Adrenal gland (tissue), 12 donors: ENCODE measurements around the gene DSG2. TPM values are rescaled to one million over a fixed set of nuclear protein-coding genes. Genes with fewer than 3 reads are reported as not detected.

Experiments
- DNase-seq, 7 donors: peaks; one replicate each; pipeline ENCODE4 v3.0.0-alpha.2; 2019 to 2020
- H3K27ac ChIP-seq, 5 donors: fragments of 200-600 bp; sonication (generic) in 4 of 5; 1 replicate in 3 of 5; 2 replicates in 2 of 5; pipeline versions ENCODE4 v1.5.1 to v1.8.0; 2016 to 2020; ENCODE audit warnings: mild to moderate bottlenecking in 1 of 5
- H3K27me3 ChIP-seq: fragments of 200-600 bp; 2 replicates; pipeline ENCODE4 v1.8.0; 2021
- H3K36me3 ChIP-seq, 2 donors: fragments of 200-600 bp; replicated peaks in 1 of 2; 1 replicate in 1 of 2; 2 replicates in 1 of 2; pipeline versions ENCODE4 v1.5.1 to v1.8.0; 2018 to 2022
- H3K4me1 ChIP-seq, 2 donors: fragments of 200-600 bp; replicated peaks in 1 of 2; 1 replicate in 1 of 2; 2 replicates in 1 of 2; pipeline versions ENCODE4 v1.5.1 to v1.8.0; 2018 to 2021
- H3K4me3 ChIP-seq, 4 donors: fragments of 200-600 bp; sonication (generic) in 3 of 4; one replicate each; pipeline ENCODE4 v1.5.1; 2016 to 2018
- H3K9me3 ChIP-seq, 3 donors: fragments of 200-600 bp; sonication (generic) in 1 of 3; replicated peaks in 1 of 3; 1 replicate in 2 of 3; 2 replicates in 1 of 3; pipeline versions ENCODE4 v1.5.1 to v1.8.0; 2016 to 2021
- CTCF ChIP-seq, 6 experiments: fragments of 450-650 bp in 4 of 6; fragments of 200-600 bp in 2 of 6; sonication (generic) in 1 of 6; IDR thresholded peaks; 1 replicate in 5 of 6; 2 replicates in 1 of 6; pipeline versions ENCODE4 v1.5.1 to v1.8.0; 2016 to 2021; ENCODE audit warnings: antibody characterized with exemption in 6 of 6, mild to moderate bottlenecking in 2 of 6, moderate library complexity in 1 of 6
- POLR2A ChIP-seq, 2 donors: fragments of 450-650 bp; IDR thresholded peaks; one replicate each; pipeline ENCODE4 v1.6.1; 2017; ENCODE audit warnings: antibody characterized with exemption in 2 of 2, mild to moderate bottlenecking in 2 of 2, moderate library complexity in 1 of 2
- WGBS, 4 donors: extraction: QIAGEN DNeasy Blood & Tissue Kit in 2 of 4; methylation state at CpG; one replicate each; pipeline versions ENCODE4 v1.1.5 to v1.1.7; 2013 to 2017; 5-methylcytosine and 5-hydroxymethylcytosine counted together
- intact Hi-C, 2 donors: fragments of 100-400 bp; cut with DNase I; formaldehyde crosslinking; loops; one replicate each; pipeline versions ENCODE4 v1.14.1 to v1.15.0; 2022 to 2023
- polyA plus RNA-seq, 3 donors: library from polyadenylated mRNA; stranded (reverse); fragments of 200-250 nt in 2 of 3; fragments of 350-450 nt in 1 of 3; fragmentation: Illumina TruSeq in 1 of 3; extraction: RNeasy Lipid Tissue Mini Kit (QIAGEN cat#74804) in 1 of 3; gene quantifications; one replicate each; pipeline ENCODE4 v1.2.3, GENCODE V29; 2013 to 2014
- total RNA-seq, 9 donors: library from RNA; depleted of rRNA in 4 of 9; stranded (reverse); fragments of >200 nt in 4 of 9; fragments of 120-200 nt in 1 of 9; fragmentation: NEBNext Ultra II Directional in 1 of 9; extraction: Animal tissue kit (Norgen Biotek cat#: 25700) in 1 of 9; gene quantifications; one replicate each; pipeline versions ENCODE4 v1.1.0 to v1.2.4, GENCODE V29; 2013 to 2023
- donor health status: healthy with polysubstance abuse.
- donor health status: Bipolar disorder and iron deficiency.
- donor health status: DM: yes; HTN: yes; CAD: no.
- donor health status: DM: no; HTN: no; CAD: no.
- donor health status: DM: no; HTN: no; CAD: no.
- donor health status: DM: yes; HTN: yes; CAD: no.

Gene DSG2
- total and polyA plus RNA-seq, 12 donors = 0.32 to 6.8 (median 2.1) TPM

GRCh38 chr18:31598021-31598805, 100.2 kb downstream of the DSG2 start:
- Histone ChIP-seq H3K9me3 (no peaks in the 10 kb centered on the region), H3K4me1 (peaks cover 0 to 4% of the 10 kb centered on the region in 2 donors), H3K4me3 (no peak overlapping the region), H3K27ac (no peak overlapping the region), H3K36me3 (no peaks in the 10 kb centered on the region), H3K27me3 (no peaks in the 10 kb centered on the region)
- intact Hi-C loops = no loop called here
- TF ChIP-seq CTCF (IDR thresholded peaks at IDR 0.05) = no peak
- no peak for TF ChIP-seq POLR2A (IDR thresholded peaks at IDR 0.05)
- DNase-seq = no peak
- WGBS, 4 donors = 93 to 96% (median 94%) methylated on average over 13 of the region's 13 CpGs

Other genes with a start within 250 kb of the DSG2 start
- not detected for gene DSG1, start 180.0 kb upstream of the DSG2 start, total RNA-seq
- gene DSG1, start 180.0 kb upstream of the DSG2 start, polyA plus RNA-seq = under 1 TPM in 1 of 3 donors, not detected in 2; 0.03 TPM
- gene DSG4, start 121.4 kb upstream of the DSG2 start, total RNA-seq = not detected
- gene DSG4, start 121.4 kb upstream of the DSG2 start, polyA plus RNA-seq = not detected
- gene DSG3, start 50.4 kb upstream of the DSG2 start, total RNA-seq = under 1 TPM in 1 of 9 donors, not detected in 8; 0.04 TPM
- under 1 TPM in 2 of 3 donors, not detected in 1; 0.08 to 0.17 TPM for gene DSG3, start 50.4 kb upstream of the DSG2 start, polyA plus RNA-seq
- gene TTR, start 93.7 kb downstream of the DSG2 start, total RNA-seq = 1 to 10 TPM in 3 of 9 donors, under 1 TPM in 1, not detected in 5; 0.25 to 1.6 (median 1.1) TPM
- gene TTR, start 93.7 kb downstream of the DSG2 start, polyA plus RNA-seq = under 1 TPM in 2 of 3 donors, not detected in 1; 0.40 to 0.57 TPM
- gene B4GALT6, start 186.4 kb downstream of the DSG2 start, total RNA-seq = 10 to 100 TPM in 8 of 9 donors, 1 to 10 TPM in 1; 6.4 to 71.3 (median 21.9) TPM
- 10 to 100 TPM in 2 of 3 donors, 1 to 10 TPM in 1; 8.6 to 42.7 (median 12.5) TPM for gene B4GALT6, start 186.4 kb downstream of the DSG2 start, polyA plus RNA-seq